Measurements from ENCODE around the gene DIPK1C.

- TF ChIP-seq CTCF (IDR thresholded peaks at IDR 0.05) (no peak), REST (IDR thresholded peaks at IDR 0.05; ENCODE audit: insufficient read depth in 1 of 2, low read depth in 2 of 2, low read length in 1 of 2) (no peak), SIN3A (IDR thresholded peaks at IDR 0.05; ENCODE audit: borderline replicate concordance, insufficient read depth, low read depth, low read length) (no peak), POLR2AphosphoS5 (IDR thresholded peaks at IDR 0.05; ENCODE audit: low read depth, low read length) (no peak)
Observed at GRCh38 chr18:74387383-74387782, 69.7 kb downstream of the DIPK1C start.

Measured in Panc1 (cell line).